WTC11 (cell line): ENCODE measurements around the gene C9orf72. TPM values are rescaled to one million over a fixed set of nuclear protein-coding genes. Genes with fewer than 3 reads are reported as not detected.

Experiments
- ATAC-seq: fragments of 200-7000 bp; cut with Tn5 transposase; 2 replicates; pipeline ENCODE4 v1.10.0; 2021; ENCODE audit warnings: mild to moderate bottlenecking, moderate library complexity
- CTCF ChIA-PET: fragments of 300-600 bp; sonication (Branson Sonifier 250); formaldehyde crosslinking; loops from one replicate; lab custom pipeline; 2021; ENCODE audit warnings: antibody characterized with exemption; lab: Charles Lee
- POLR2A ChIA-PET: fragments of 350-600 bp; sonication (Branson Sonifier 250); formaldehyde crosslinking; loops from one replicate; lab custom pipeline; 2021; ENCODE audit warnings: antibody characterized with exemption; lab: Charles Lee
- DNase-seq: peaks from one replicate; pipeline ENCODE4 v3.0.0; 2021; ENCODE audit warnings: low spot score
- H3K27ac Mint-ChIP-seq: 2 replicates; pipeline ENCODE4 v1.8.0; 2021; ENCODE audit warnings: mixed read lengths
- H3K27me3 Mint-ChIP-seq: 2 replicates; pipeline ENCODE4 v1.8.0; 2021; ENCODE audit warnings: low read depth, mild to moderate bottlenecking, moderate library complexity, mixed read lengths
- H3K36me3 Mint-ChIP-seq: 2 replicates; pipeline ENCODE4 v1.8.0; 2021; ENCODE audit warnings: mixed read lengths
- H3K4me1 Mint-ChIP-seq: 2 replicates; pipeline ENCODE4 v1.8.0; 2022; ENCODE audit warnings: mixed read lengths
- H3K4me3 Mint-ChIP-seq: 2 replicates; pipeline ENCODE4 v1.8.0; 2021; ENCODE audit warnings: mild to moderate bottlenecking, moderate library complexity, mixed read lengths
- H3K9me3 Mint-ChIP-seq: 2 replicates; pipeline ENCODE4 v1.8.0; 2021; ENCODE audit warnings: mixed read lengths
- CREB1 ChIP-seq: sonication (generic); formaldehyde crosslinking; IDR thresholded peaks from 2 replicates; pipeline ENCODE4 v1.8.0; 2023; ENCODE audit warnings: mild to moderate bottlenecking, missing genetic modification reagents
- CREM ChIP-seq: sonication (generic); formaldehyde crosslinking; IDR thresholded peaks from 2 replicates; pipeline ENCODE4 v1.8.1; 2022; ENCODE audit warnings: mild to moderate bottlenecking, missing genetic modification reagents, moderate library complexity
- ELF4 ChIP-seq: sonication (generic); formaldehyde crosslinking; IDR thresholded peaks from 2 replicates; pipeline ENCODE4 v1.8.1; 2022; ENCODE audit warnings: low read depth, mild to moderate bottlenecking, moderate library complexity, missing genetic modification reagents
- FOXK1 ChIP-seq: sonication (generic); formaldehyde crosslinking; IDR thresholded peaks from 2 replicates; pipeline ENCODE4 v1.8.0; 2022; ENCODE audit warnings: mild to moderate bottlenecking, moderate library complexity, missing genetic modification reagents
- GRHL2 ChIP-seq: fragments of 250-450 bp; sonication (Bioruptor Pico); IDR thresholded peaks from 2 replicates; pipeline ENCODE4 v1.8.0; 2022; ENCODE audit warnings: mild to moderate bottlenecking, moderate library complexity; ENCODE audit not compliant: insufficient replicate concordance, severe bottlenecking
- GTF2I ChIP-seq: fragments of 250-450 bp; sonication (Bioruptor Pico); conservative IDR thresholded peaks from 2 replicates; pipeline ENCODE4 v1.4.0; 2021; ENCODE audit warnings: mild to moderate bottlenecking
- JAZF1 ChIP-seq: fragments of 250-450 bp; sonication (Bioruptor Pico); IDR thresholded peaks from 2 replicates; pipeline ENCODE4 v1.9.0; 2021; ENCODE audit warnings: moderate library complexity, mild to moderate bottlenecking, inconsistent platforms
- NFATC4 ChIP-seq: fragments of 250-450 bp; sonication (Bioruptor Pico); IDR thresholded peaks from 2 replicates; pipeline ENCODE4 v1.9.0; 2021; ENCODE audit warnings: mild to moderate bottlenecking
- NFYB ChIP-seq: sonication (generic); formaldehyde crosslinking; conservative IDR thresholded peaks from 2 replicates; pipeline ENCODE4 v1.8.0; 2022; ENCODE audit warnings: low read depth, missing genetic modification reagents
- ZNF121 ChIP-seq: sonication (generic); formaldehyde crosslinking; IDR thresholded peaks from 2 replicates; pipeline ENCODE4 v1.8.0; 2023; ENCODE audit warnings: missing genetic modification reagents
- ZNF263 ChIP-seq: sonication (generic); formaldehyde crosslinking; IDR thresholded peaks from 2 replicates; pipeline ENCODE4 v1.8.1; 2022; ENCODE audit warnings: low read depth, mild to moderate bottlenecking, moderate library complexity, missing genetic modification reagents
- total RNA-seq: library from RNA; stranded (reverse); gene quantifications from 3 replicates; pipeline ENCODE4 v1.2.3, GENCODE V29; 2021
- TF ChIP-seq, protein P1 (sequence below): sonication (generic); formaldehyde crosslinking; IDR thresholded peaks from 2 replicates; pipeline ENCODE4 v1.8.1; 2022; ENCODE audit warnings: low read depth, mild to moderate bottlenecking, moderate library complexity, missing genetic modification reagents, borderline replicate concordance
- TF ChIP-seq, protein P2 (sequence below): fragments of 250-450 bp; sonication (Bioruptor Pico); IDR thresholded peaks from 2 replicates; pipeline ENCODE4 v2.1.2; 2022; ENCODE audit warnings: mild to moderate bottlenecking, moderate library complexity
- TF ChIP-seq, protein P3 (sequence below): sonication (generic); formaldehyde crosslinking; IDR thresholded peaks from 2 replicates; pipeline ENCODE4 v1.8.0; 2022; ENCODE audit warnings: mild to moderate bottlenecking, missing genetic modification reagents
- TF ChIP-seq, protein P4 (sequence below): fragments of 250-450 bp; sonication (Bioruptor Pico); conservative IDR thresholded peaks from 2 replicates; pipeline ENCODE4 v1.9.0; 2021; ENCODE audit warnings: mild to moderate bottlenecking
- TF ChIP-seq, protein P5 (sequence below): fragments of 250-450 bp; sonication (Bioruptor Pico); IDR thresholded peaks from 2 replicates; pipeline ENCODE4 v1.9.0; 2021; ENCODE audit warnings: mild to moderate bottlenecking
- TF ChIP-seq, protein P6 (sequence below): fragments of 250-450 bp; sonication (Bioruptor Pico); IDR thresholded peaks from 2 replicates; pipeline ENCODE4 v1.9.0; 2021; ENCODE audit warnings: mild to moderate bottlenecking, borderline replicate concordance

The C9orf72 gene
- total RNA-seq, 1 experiment from 2014 or later = 21.5 TPM

DNA sequence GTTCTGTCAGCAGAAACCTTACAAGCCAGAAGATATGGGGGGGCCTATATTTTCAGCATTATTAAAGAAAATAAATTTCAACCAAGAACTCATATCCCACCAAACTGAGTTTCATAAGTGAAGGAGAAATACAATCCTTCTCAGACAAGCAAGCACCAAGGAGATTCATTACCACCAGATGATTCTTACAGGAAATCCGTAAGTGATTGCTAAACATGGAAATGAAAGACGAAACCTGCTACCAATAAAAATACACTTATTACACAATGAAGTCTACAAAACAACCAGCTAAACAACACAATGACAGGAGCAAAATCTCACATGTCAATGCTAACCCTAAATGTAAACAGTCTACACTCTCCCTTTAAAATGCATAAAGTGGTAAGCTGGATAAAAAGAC, 17.8 kb upstream of the C9orf72 start:
- H3K4me3 Mint-ChIP-seq = no peak overlapping the region

More for the DNA sequence above, 17.8 kb upstream of the C9orf72 start:
- CTCF ChIA-PET = no interaction called here
- H3K36me3 Mint-ChIP-seq = no peaks in the 10 kb centered on the region
- H3K9me3 Mint-ChIP-seq = no peaks in the 10 kb centered on the region
- DNase-seq (no peak), ATAC-seq (no peak)
- POLR2A ChIA-PET = no interaction called here
- H3K27ac Mint-ChIP-seq = no peak overlapping the region
- no peaks in the 10 kb centered on the region for H3K4me1 Mint-ChIP-seq
- no peaks in the 10 kb centered on the region for H3K27me3 Mint-ChIP-seq
- TF ChIP-seq CREM (CRISPR knock-in tag) (no peak), ELF4 (CRISPR knock-in tag) (no peak), ZNF263 (CRISPR knock-in tag) (no peak), NFYB (CRISPR knock-in tag) (no peak), GTF2I (CRISPR knock-in tag) (no peak), ZNF121 (CRISPR knock-in tag) (no peak), FOXK1 (CRISPR knock-in tag) (no peak), GRHL2 (CRISPR knock-in tag) (no peak), NFATC4 (no peak), CREB1 (CRISPR knock-in tag) (no peak), JAZF1 (CRISPR knock-in tag) (no peak)
- TF ChIP-seq, protein P1, sequence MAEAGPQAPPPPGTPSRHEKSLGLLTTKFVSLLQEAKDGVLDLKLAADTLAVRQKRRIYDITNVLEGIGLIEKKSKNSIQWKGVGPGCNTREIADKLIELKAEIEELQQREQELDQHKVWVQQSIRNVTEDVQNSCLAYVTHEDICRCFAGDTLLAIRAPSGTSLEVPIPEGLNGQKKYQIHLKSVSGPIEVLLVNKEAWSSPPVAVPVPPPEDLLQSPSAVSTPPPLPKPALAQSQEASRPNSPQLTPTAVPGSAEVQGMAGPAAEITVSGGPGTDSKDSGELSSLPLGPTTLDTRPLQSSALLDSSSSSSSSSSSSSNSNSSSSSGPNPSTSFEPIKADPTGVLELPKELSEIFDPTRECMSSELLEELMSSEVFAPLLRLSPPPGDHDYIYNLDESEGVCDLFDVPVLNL (CRISPR knock-in tag) = no peak
- TF ChIP-seq, protein P2, sequence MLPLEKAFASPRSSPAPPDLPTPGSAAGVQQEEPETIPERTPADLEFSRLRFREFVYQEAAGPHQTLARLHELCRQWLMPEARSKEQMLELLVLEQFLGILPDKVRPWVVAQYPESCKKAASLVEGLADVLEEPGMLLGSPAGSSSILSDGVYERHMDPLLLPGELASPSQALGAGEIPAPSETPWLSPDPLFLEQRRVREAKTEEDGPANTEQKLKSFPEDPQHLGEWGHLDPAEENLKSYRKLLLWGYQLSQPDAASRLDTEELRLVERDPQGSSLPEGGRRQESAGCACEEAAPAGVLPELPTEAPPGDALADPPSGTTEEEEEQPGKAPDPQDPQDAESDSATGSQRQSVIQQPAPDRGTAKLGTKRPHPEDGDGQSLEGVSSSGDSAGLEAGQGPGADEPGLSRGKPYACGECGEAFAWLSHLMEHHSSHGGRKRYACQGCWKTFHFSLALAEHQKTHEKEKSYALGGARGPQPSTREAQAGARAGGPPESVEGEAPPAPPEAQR (CRISPR knock-in tag) = no peak
- TF ChIP-seq, protein P3, sequence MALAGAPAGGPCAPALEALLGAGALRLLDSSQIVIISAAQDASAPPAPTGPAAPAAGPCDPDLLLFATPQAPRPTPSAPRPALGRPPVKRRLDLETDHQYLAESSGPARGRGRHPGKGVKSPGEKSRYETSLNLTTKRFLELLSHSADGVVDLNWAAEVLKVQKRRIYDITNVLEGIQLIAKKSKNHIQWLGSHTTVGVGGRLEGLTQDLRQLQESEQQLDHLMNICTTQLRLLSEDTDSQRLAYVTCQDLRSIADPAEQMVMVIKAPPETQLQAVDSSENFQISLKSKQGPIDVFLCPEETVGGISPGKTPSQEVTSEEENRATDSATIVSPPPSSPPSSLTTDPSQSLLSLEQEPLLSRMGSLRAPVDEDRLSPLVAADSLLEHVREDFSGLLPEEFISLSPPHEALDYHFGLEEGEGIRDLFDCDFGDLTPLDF (CRISPR knock-in tag) = no peak
- TF ChIP-seq, protein P4, sequence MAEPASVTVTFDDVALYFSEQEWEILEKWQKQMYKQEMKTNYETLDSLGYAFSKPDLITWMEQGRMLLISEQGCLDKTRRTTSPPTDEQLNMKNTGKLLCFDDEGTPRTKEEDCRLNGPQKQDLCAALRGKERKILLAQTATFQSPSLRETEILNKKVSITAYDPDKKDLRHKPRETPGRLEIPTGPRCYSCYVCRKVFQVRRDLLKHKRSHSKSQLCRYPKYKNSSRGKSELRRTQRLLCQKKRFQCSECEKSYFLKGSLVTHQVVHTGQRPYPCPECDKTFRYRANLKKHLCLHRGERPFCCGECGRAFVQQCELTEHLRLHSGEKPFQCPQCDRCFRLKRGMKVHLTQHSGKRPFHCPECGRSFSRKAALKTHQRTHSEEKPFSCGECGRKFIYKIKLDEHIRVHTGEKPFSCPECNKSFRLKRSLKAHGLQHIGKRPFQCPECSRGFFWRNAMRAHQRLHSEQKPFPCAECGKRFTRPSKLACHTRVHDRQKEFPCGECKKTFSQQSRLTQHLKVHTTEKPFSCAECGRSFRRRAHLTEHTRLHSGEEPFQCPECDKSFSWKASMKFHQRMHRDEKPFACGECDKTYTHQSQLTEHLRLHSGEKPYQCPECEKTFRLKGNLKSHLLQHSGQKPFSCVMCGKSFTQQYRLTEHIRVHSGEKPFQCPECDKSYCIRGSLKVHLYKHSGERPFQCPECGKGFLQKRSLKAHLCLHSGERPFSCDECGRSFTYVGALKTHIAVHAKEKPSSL (CRISPR knock-in tag) = no peak
- TF ChIP-seq, protein P5, sequence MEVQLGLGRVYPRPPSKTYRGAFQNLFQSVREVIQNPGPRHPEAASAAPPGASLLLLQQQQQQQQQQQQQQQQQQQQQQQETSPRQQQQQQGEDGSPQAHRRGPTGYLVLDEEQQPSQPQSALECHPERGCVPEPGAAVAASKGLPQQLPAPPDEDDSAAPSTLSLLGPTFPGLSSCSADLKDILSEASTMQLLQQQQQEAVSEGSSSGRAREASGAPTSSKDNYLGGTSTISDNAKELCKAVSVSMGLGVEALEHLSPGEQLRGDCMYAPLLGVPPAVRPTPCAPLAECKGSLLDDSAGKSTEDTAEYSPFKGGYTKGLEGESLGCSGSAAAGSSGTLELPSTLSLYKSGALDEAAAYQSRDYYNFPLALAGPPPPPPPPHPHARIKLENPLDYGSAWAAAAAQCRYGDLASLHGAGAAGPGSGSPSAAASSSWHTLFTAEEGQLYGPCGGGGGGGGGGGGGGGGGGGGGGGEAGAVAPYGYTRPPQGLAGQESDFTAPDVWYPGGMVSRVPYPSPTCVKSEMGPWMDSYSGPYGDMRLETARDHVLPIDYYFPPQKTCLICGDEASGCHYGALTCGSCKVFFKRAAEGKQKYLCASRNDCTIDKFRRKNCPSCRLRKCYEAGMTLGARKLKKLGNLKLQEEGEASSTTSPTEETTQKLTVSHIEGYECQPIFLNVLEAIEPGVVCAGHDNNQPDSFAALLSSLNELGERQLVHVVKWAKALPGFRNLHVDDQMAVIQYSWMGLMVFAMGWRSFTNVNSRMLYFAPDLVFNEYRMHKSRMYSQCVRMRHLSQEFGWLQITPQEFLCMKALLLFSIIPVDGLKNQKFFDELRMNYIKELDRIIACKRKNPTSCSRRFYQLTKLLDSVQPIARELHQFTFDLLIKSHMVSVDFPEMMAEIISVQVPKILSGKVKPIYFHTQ (CRISPR knock-in tag) = no peak
- TF ChIP-seq, protein P6, sequence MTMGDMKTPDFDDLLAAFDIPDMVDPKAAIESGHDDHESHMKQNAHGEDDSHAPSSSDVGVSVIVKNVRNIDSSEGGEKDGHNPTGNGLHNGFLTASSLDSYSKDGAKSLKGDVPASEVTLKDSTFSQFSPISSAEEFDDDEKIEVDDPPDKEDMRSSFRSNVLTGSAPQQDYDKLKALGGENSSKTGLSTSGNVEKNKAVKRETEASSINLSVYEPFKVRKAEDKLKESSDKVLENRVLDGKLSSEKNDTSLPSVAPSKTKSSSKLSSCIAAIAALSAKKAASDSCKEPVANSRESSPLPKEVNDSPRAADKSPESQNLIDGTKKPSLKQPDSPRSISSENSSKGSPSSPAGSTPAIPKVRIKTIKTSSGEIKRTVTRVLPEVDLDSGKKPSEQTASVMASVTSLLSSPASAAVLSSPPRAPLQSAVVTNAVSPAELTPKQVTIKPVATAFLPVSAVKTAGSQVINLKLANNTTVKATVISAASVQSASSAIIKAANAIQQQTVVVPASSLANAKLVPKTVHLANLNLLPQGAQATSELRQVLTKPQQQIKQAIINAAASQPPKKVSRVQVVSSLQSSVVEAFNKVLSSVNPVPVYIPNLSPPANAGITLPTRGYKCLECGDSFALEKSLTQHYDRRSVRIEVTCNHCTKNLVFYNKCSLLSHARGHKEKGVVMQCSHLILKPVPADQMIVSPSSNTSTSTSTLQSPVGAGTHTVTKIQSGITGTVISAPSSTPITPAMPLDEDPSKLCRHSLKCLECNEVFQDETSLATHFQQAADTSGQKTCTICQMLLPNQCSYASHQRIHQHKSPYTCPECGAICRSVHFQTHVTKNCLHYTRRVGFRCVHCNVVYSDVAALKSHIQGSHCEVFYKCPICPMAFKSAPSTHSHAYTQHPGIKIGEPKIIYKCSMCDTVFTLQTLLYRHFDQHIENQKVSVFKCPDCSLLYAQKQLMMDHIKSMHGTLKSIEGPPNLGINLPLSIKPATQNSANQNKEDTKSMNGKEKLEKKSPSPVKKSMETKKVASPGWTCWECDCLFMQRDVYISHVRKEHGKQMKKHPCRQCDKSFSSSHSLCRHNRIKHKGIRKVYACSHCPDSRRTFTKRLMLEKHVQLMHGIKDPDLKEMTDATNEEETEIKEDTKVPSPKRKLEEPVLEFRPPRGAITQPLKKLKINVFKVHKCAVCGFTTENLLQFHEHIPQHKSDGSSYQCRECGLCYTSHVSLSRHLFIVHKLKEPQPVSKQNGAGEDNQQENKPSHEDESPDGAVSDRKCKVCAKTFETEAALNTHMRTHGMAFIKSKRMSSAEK = no peak
